Measurements from ENCODE around the gene ZNF692. TPM values are rescaled to one million over a fixed set of nuclear protein-coding genes. Genes with fewer than 3 reads are reported as not detected.

ZNF692 gene
- total and polyA plus RNA-seq, 2 of the 13 experiments (the other 11 are each of a cell fraction or from before 2014, with no cell fraction given), result 27.3 to 45.8 TPM

DNA sequence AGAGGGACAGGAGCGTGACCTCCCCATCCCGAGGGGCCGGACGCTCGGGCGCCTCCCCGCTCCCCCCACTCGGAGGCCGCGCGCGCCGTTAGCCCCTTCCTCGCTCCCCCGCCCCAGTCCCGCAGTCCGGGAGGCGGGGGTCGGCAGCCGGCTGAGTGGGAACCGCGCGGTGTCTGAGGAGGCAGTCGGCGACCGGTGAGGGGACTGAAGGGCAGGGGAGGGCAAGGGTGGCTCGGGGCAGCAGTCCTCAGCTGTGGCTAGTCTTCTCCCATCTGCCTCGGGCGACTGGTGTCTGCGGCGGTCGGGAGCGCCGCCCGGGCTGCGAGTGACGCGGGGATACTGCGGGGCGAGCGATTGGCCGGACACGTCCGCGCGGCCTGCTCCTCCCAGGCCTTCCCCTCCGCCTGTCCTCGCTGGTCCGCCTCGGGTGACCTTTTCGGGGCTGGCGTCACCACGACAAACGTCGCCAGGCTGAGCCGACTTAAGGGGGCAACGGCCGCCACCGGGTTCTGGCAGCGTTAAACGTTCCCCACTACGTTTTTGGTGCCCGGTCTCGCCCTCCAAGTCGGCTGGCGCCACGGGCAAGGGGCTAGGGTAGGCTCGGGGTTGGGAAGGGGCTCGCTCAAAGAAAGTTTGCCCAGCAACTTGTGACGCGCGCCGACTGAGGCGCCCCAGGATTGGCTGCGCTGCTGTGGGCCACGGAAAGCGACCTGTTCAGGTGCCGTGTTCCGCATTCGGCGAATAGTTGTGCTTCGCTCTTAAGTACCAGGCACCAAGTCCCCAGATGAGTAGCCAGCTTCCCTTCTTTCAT is 20.3 kb downstream of the ZNF692 start (continued):
- TF ChIP-seq CREM (IDR thresholded peaks at IDR 0.05) (peak; percentile 97), CREM (CRISPR knock-in tag; IDR thresholded peaks at IDR 0.05) (peak; percentile 51; the same call in 1 of the 2 replicates), BRD4 (CRISPR knock-in tag; IDR thresholded peaks at IDR 0.05) (no peak), ZNF337 (CRISPR knock-in tag; IDR thresholded peaks at IDR 0.05; ENCODE audit: borderline replicate concordance, low read depth) (no peak), ZNF34 (CRISPR knock-in tag; IDR thresholded peaks at IDR 0.05; ENCODE audit: borderline replicate concordance) (peak; percentile 26; the same call in 1 of the 2 replicates), ZMYM3 (CRISPR knock-in tag; IDR thresholded peaks at IDR 0.05) (no peak; the same call in 1 of the 2 replicates), TEAD2 (CRISPR knock-in tag; IDR thresholded peaks at IDR 0.05) (no peak), MYC (CRISPR knock-in tag; IDR thresholded peaks at IDR 0.05; ENCODE audit: borderline replicate concordance) (peak; percentile 71; the same call in 1 of the 2 replicates), ELF4 (CRISPR knock-in tag; IDR thresholded peaks at IDR 0.05; ENCODE audit: borderline replicate concordance) (0 out of 2 replicates have a peak, but pooled peaks have one; percentile 47), CENPT (CRISPR knock-in tag; IDR thresholded peaks at IDR 0.05; ENCODE audit: low read depth) (no peak), ZNF143 (CRISPR knock-in tag; IDR thresholded peaks at IDR 0.05) (peak; percentile 72; the same call in 1 of the 2 replicates), KDM5B (CRISPR knock-in tag; IDR thresholded peaks at IDR 0.05; ENCODE audit: borderline replicate concordance) (peak; percentile 85), ZBTB1 (CRISPR knock-in tag; IDR thresholded peaks at IDR 0.05; ENCODE audit: borderline replicate concordance) (no peak), ZNF20 (CRISPR knock-in tag; IDR thresholded peaks at IDR 0.05) (no peak), CBX2 (IDR thresholded peaks at IDR 0.05; ENCODE audit: low read depth, low read length) (no peak), CBX2 (CRISPR knock-in tag; IDR thresholded peaks at IDR 0.05; ENCODE audit: low read depth) (no peak), ZNF629 (CRISPR knock-in tag; conservative IDR thresholded peaks at IDR 0.05) (0 out of 2 replicates have a peak, but pooled peaks have one; percentile 9), ZNF292 (CRISPR knock-in tag; IDR thresholded peaks at IDR 0.05; ENCODE audit: borderline replicate concordance, low read depth) (peak; percentile 50; the same call in 1 of the 2 replicates), ZNF773 (CRISPR knock-in tag; IDR thresholded peaks at IDR 0.05; ENCODE audit: borderline replicate concordance) (0 out of 2 replicates have a peak, but pooled peaks have one; percentile 9), ZSCAN30 (CRISPR knock-in tag; IDR thresholded peaks at IDR 0.05) (no peak), TGIF2 (CRISPR knock-in tag; IDR thresholded peaks at IDR 0.05) (peak; percentile 31; the same call in 1 of the 2 replicates), RBFOX2 (IDR thresholded peaks at IDR 0.05; ENCODE audit: low read depth, low read length) (peak; percentile 94)
- TF ChIP-seq, protein P1, sequence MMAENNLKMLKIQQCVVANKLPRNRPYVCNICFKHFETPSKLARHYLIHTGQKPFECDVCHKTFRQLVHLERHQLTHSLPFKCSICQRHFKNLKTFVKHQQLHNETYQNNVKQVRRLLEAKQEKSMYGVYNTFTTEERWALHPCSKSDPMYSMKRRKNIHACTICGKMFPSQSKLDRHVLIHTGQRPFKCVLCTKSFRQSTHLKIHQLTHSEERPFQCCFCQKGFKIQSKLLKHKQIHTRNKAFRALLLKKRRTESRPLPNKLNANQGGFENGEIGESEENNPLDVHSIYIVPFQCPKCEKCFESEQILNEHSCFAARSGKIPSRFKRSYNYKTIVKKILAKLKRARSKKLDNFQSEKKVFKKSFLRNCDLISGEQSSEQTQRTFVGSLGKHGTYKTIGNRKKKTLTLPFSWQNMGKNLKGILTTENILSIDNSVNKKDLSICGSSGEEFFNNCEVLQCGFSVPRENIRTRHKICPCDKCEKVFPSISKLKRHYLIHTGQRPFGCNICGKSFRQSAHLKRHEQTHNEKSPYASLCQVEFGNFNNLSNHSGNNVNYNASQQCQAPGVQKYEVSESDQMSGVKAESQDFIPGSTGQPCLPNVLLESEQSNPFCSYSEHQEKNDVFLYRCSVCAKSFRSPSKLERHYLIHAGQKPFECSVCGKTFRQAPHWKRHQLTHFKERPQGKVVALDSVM (CRISPR knock-in tag; IDR thresholded peaks at IDR 0.05), result peak; percentile 63; the same call in 1 of the 2 replicates
- TF ChIP-seq, protein P2, sequence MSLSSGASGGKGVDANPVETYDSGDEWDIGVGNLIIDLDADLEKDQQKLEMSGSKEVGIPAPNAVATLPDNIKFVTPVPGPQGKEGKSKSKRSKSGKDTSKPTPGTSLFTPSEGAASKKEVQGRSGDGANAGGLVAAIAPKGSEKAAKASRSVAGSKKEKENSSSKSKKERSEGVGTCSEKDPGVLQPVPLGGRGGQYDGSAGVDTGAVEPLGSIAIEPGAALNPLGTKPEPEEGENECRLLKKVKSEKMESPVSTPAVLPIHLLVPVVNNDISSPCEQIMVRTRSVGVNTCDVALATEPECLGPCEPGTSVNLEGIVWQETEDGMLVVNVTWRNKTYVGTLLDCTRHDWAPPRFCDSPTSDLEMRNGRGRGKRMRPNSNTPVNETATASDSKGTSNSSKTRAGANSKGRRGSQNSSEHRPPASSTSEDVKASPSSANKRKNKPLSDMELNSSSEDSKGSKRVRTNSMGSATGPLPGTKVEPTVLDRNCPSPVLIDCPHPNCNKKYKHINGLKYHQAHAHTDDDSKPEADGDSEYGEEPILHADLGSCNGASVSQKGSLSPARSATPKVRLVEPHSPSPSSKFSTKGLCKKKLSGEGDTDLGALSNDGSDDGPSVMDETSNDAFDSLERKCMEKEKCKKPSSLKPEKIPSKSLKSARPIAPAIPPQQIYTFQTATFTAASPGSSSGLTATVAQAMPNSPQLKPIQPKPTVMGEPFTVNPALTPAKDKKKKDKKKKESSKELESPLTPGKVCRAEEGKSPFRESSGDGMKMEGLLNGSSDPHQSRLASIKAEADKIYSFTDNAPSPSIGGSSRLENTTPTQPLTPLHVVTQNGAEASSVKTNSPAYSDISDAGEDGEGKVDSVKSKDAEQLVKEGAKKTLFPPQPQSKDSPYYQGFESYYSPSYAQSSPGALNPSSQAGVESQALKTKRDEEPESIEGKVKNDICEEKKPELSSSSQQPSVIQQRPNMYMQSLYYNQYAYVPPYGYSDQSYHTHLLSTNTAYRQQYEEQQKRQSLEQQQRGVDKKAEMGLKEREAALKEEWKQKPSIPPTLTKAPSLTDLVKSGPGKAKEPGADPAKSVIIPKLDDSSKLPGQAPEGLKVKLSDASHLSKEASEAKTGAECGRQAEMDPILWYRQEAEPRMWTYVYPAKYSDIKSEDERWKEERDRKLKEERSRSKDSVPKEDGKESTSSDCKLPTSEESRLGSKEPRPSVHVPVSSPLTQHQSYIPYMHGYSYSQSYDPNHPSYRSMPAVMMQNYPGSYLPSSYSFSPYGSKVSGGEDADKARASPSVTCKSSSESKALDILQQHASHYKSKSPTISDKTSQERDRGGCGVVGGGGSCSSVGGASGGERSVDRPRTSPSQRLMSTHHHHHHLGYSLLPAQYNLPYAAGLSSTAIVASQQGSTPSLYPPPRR (CRISPR knock-in tag; IDR thresholded peaks at IDR 0.05; ENCODE audit: borderline replicate concordance), result 0 out of 2 replicates have a peak, but pooled peaks have one; percentile 27

Measured in HepG2 (cell line).